Measurements from ENCODE around the gene PYY. TPM values are rescaled to one million over a fixed set of nuclear protein-coding genes. Genes with fewer than 3 reads are reported as not detected.
"Not testable (repeated sequence)": the region's sequence is repeated elsewhere in the genome, so short reads cannot be mapped to it uniquely, and the experiment has no call there.

PYY gene
- total RNA-seq, 1 donor from 2014 or later = not detected

- no peak for DNase-seq (ENCODE audit: low spot score)
- intact Hi-C loops (cut with DNase I) = no loop called here
These were observed 1.4 kb downstream of the PYY start for GRCh38 chr17:43952351-43952723.

DNA sequence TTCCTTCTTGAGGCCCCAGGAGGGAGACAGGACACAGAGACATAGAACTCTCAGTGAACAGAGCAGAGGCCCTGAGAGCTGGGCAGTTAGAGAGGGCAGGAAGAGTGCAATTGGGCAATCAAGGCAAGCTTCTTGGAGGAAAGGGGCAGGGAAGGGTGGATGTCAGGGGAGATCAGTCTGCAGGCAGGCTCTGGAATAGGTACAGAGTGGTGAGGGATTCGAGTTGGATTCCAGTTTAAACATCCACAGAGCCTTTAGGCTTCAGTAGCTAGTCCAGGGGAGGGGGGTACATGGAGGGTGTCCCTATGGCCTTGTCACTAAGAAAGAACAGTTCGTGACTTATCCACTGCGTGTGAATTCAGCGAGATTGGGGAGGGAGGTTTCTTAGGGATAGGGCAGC is 2.0 kb downstream of the PYY start:
- DNase-seq (ENCODE audit: low spot score) = no peak
- intact Hi-C loops (cut with DNase I) = no loop called here

GRCh38 chr17:43950554-43950953 is 3.2 kb downstream of the PYY start:
- DNase-seq (ENCODE audit: low spot score) = no peak
- intact Hi-C loops (cut with DNase I) = no loop called here

GRCh38 chr17:43949781-43950180 is 4.0 kb downstream of the PYY start:
- DNase-seq (ENCODE audit: low spot score) = no peak
- intact Hi-C loops (cut with DNase I) = loop anchor here (10.0 kb wide), 1 partner anchor 215 kb away; no protein-coding TSS in a partner anchor

- no peak for DNase-seq (ENCODE audit: low spot score)
- intact Hi-C loops (cut with DNase I) = loop anchor here (10.0 kb wide), 1 partner anchor 218 kb away; no protein-coding TSS in a partner anchor
These were observed 7.0 kb downstream of the PYY start for GRCh38 chr17:43946781-43947180.

- intact Hi-C loops (cut with DNase I) = loop anchor here (10.0 kb wide), 1 partner anchor 220 kb away; no protein-coding TSS in a partner anchor
These were observed 8.5 kb downstream of the PYY start for GRCh38 chr17:43945074-43945829.

DNA sequence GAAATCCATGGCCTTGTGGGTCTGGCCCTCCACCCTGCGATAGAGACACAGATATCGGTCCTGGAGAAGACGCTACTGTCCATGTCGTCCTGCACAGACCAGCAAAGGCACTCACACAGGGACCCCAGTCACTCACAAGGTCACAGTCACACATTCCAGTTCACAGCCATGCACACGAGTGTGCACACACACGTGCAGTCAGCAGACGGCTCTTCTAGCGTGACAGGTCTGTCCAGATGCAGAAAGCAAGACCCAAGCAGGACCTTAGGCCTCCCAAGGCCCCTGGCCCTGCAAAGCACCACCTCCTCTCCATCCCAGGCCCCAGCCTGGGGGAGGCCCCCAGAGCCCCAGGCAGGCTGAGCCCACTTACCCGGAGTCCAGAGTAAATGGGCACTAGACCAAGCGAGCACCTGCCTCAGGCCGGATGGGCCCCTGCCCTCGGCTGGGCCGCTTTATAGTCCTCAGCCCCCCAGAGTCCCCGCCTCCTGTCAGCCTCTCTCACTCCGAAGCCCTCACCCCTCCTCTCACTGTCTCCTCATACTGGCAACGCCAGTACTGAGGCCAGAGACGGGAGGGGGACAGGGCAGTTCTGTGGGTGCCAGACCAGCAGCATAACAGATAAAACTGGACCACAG is 11.6 kb downstream of the PYY start, which contains the start of gene PPY:
PPY (minus strand) TSS at position 426 of the 635 bp plus-strand sequence. CDS start 822 bp downstream, outside the sequence.
- DNase-seq (ENCODE audit: low spot score) = no peak
- intact Hi-C loops (cut with DNase I) = loop anchor here (2.0 to 10.0 kb wide), 3 partner anchors 53 to 223 kb away; no protein-coding TSS in a partner anchor

More at GRCh38 chr17:43945074-43945829, 8.5 kb downstream of the PYY start:
- DNase-seq (ENCODE audit: low spot score) = no peak

DNA sequence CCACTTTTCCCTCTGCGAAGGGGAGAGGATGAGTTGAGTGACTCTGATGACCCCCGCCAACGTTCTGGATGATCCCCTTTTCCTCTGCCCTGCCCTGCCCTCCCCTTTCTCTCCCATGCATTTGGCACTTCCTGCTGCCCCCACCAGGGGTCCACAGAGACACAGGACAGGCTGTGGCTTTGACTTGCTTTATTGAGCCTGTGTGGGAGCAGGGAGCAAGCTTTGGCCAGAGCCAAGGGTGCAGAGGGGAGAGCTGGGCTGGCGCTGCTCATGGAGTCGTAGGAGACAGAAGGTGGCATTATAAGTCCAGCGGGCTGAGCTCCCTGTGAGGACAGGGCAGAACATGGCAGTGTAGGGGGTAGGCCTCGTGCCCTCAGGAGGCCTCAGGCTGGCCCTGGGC is 13.1 kb downstream of the PYY start:
- no peak for DNase-seq (ENCODE audit: low spot score)
- intact Hi-C loops (cut with DNase I) = loop anchor here (5.0 to 10.0 kb wide), 2 partner anchors 102 to 224 kb away; no protein-coding TSS in a partner anchor

DNA sequence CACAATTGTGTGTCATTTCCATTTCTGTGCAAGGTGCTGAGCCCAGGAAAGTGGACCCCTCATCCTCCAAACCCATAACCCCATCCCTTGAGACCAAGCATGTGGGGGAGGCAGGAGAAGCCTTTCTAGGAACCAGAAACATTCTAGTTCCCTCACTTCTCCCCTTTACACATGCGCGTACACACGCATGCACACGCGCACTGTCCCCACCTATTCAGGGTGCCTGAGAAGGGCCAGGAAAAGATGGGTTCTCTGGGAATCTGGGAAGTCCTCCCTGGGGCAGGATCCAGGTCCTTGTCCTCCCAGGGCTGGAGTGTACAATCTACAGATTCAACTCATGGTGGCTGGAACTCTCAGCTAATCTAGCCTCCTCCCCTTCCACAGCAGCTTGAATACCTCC is 13.9 kb downstream of the PYY start:
- intact Hi-C loops (cut with DNase I) = loop anchor here (5.0 to 10.0 kb wide), 2 partner anchors 102 to 225 kb away; no protein-coding TSS in a partner anchor
- DNase-seq (ENCODE audit: low spot score) = no peak

- DNase-seq (ENCODE audit: low spot score); intact Hi-C loops (cut with DNase I): not testable (repeated sequence)
These were observed 14.3 kb downstream of the PYY start for GRCh38 chr17:43939452-43939851.

DNA sequence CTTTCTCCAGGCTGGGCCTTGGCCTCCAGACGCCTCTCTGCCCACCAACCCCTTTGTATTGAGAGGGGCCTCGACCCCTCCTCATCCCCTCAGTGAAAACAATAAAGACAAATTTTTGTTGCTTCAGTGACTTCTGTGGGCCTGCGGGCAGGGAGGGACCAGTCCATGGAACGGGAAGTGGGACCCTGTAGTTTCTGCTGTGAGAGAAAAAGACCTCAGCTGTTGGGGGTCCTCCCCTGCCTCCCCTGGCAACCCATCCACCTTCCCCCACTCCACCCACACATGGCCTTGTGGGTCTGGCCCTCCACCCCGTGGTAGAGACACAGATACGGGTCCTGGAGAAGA is 14.9 kb downstream of the PYY start:
- DNase-seq (ENCODE audit: low spot score) = no peak
- intact Hi-C loops (cut with DNase I) = no loop called here

DNA sequence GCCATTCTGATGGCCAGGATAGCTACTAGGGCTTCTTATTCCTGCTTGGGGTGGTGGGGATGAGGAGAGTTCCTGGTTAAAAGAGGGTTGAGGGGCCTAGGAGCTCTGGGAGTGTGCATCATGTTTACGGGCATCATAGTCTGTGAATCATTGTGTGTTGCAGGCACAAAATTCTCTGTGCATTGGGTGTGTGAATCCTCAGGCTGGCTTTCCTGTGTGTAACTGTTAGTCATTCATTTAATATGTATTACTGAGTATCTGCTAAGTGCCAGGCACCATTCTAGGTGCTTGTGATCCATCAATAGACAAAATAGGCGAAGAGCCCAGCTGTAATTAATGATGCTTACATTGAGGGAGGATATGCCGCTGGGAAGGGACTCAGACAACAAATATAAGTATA is 17.3 kb downstream of the PYY start:
- intact Hi-C loops (cut with DNase I) = no loop called here
- DNase-seq (ENCODE audit: low spot score) = no peak

- DNase-seq (ENCODE audit: low spot score) = no peak
- intact Hi-C loops (cut with DNase I) = no loop called here
These were observed 17.8 kb downstream of the PYY start for GRCh38 chr17:43935926-43936261.

GRCh38 chr17:43935204-43935925 is 18.4 kb downstream of the PYY start:
- intact Hi-C loops (cut with DNase I) = no loop called here
- no peak for DNase-seq (ENCODE audit: low spot score)

DNA sequence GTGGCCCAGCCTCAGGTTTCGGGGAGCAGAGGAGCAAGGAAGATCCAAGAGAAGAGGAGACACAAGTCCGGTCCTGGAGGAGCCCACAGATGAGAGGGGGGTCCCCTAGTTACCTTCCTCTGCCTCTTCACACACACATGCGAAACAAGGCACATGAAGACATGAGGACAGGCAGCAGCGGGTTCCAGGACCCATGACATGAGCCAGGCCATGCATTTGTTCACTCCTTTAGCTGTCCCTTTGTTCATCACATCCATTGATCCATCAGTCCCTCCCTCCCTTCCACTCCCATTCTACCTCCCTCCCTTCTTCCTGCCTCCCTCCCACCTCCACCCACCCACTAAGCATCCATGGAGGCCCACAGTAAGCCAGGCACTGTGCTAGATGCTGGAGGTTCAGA is 20.8 kb downstream of the PYY start:
- DNase-seq (ENCODE audit: low spot score) = no peak

DNA sequence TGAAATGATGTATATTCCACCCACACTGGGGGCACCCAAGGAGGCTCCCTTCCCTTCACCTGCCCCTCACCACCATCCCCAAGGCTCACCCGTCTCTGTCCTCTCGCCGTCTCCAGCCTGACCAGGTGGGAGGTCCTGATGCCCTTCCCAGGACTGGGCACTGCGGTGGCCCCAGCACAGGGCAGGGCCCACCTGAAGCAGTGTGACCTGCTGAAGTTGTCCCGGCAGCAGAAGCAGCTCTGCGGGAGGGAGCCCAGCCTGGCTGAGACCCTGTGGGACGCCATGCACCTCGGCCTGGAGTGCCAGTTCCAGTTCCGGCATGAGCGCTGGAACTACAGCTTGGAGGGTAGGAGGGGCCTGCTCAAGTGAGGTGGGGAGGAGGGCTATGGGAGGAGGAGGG is 21.4 kb downstream of the PYY start:
- intact Hi-C loops (cut with DNase I) = no loop called here
- no peak for DNase-seq (ENCODE audit: low spot score)

More for the DNA sequence above, 20.8 kb downstream of the PYY start:
- intact Hi-C loops (cut with DNase I) = no loop called here

DNA sequence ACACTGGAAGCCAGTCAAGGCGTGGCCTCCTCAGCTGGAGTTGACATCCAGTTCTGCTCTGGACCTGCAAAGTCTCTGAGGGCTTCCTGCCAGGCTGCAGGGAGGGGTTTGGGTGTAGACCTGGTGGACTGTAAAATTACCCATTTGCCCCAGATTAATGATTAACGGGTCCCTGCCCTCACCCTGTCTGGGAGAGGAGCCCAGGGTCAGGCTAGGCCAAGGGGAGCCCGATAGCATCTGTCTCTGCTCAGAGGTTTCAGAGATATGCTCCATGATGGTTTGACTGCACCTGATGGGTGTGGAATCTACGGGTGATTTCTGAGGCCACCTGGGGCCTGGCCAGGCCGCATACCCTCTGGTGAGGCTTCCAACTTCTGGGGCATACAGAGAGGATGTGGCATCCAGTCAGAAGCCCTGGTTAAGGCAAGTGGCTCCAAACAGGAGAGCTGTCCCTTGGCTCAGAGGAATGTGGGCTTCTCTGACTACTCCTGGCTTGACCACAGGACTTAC is 22.6 kb downstream of the PYY start:
- no peak for DNase-seq (ENCODE audit: low spot score)
- intact Hi-C loops (cut with DNase I) = no loop called here

- intact Hi-C loops (cut with DNase I) = no loop called here
- no peak for DNase-seq (ENCODE audit: low spot score)
These were observed 25.1 kb downstream of the PYY start for GRCh38 chr17:43928609-43929008.

GRCh38 chr17:43927929-43928328 is 25.8 kb downstream of the PYY start:
- intact Hi-C loops (cut with DNase I); DNase-seq (ENCODE audit: low spot score): not testable (repeated sequence)

Measured in cardiac septum (tissue), 1 donor.